DMS153 treated with DMSO at 0.1 percent for 48 hours (cell line): ENCODE data around the gene C3orf52.
"Not testable (repeated sequence)": the region's sequence is repeated elsewhere in the genome, so short reads cannot be mapped to it uniquely, and the experiment has no call there.

Source experiments
- DNase-seq: peaks from one replicate; lab custom pipeline; 2025; ENCODE audit not compliant: unreplicated experiment; lab: John Stamatoyannopoulos, UW

Gene C3orf52

DNA sequence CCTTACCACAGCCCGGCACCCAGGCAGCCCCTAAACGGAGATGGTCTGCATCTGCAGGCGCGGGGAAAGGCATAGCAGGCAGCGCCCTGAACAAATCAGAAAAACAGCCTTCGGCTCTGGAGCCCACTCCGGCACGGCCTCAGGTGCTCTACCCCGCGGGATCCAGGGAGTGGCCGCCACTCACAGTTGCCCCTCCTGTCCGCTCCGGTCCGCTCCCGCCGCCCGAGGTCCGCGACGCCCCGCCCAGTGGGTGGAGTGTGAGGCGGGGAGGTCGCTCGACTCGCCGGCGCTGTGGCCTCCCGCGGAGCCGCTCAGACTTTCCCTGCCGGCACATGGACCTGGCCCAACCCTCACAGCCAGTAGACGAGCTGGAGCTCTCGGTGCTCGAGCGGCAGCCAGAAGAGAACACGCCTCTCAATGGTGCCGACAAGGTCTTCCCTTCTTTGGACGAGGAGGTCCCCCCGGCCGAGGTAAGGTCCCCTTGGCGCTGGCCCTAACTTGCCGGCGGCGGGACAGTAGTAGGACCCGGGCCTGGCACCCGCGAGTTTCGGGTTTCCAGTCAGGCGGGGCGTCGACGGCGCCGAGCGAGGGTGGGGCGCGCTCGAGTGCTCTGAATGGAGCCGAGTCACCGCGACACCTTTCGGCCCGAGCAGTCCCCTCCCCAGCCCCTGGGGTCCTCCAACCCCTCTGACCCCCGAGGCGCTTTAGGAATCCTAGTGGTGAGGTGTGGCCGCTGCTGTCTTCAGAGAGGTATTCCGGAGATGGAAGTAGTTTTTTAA, at the start of gene C3orf52:
C3orf52 (plus strand) TSS at position 314 of the 779 bp plus-strand sequence; CDS start at position 333, 19 bp downstream.
- DNase-seq = peak; percentile 84

- not testable (repeated sequence) for DNase-seq
Measured at GRCh38 chr3:112037194-112037593, 49.0 kb upstream of the C3orf52 start.

DNA sequence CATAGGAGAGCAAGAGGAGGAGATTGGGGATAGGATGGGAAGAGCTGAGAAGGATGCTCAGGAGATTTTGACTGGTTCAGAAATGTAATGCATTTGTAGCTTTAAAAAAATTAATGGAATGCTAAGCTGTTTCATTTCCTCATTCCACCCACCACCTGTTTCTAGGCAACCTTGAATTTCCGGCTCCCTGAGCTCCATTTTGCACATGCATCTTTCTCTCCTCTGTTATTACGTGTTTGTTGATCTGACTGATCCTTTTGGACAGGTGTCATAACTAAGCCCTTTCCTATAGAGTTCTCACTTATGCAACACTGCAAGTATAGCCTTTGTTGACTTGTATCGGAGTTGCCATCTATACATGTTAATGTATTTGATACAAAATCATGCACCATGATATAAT, 47.3 kb upstream of the C3orf52 start:
- DNase-seq = peak; percentile 55

DNA sequence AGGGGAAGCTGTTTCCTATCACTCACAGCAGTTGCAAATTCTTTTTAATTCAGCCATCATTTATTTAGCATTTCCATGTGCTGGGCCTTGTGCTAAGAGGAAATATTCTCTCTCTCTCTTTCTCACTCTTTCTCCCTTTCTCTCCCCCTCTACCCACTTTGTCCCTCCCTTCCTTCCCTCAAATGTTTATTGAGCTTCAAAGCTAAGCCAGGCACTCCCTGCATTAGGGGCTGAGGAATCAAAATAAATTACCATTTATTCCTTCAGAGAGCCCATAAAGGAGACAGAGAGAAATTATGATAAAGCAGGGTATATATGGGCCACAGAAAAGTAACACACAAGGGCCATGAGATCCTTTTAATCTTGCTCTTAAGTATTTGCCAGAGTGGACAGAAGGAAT, 44.9 kb upstream of the C3orf52 start:
- no peak for DNase-seq

DNA sequence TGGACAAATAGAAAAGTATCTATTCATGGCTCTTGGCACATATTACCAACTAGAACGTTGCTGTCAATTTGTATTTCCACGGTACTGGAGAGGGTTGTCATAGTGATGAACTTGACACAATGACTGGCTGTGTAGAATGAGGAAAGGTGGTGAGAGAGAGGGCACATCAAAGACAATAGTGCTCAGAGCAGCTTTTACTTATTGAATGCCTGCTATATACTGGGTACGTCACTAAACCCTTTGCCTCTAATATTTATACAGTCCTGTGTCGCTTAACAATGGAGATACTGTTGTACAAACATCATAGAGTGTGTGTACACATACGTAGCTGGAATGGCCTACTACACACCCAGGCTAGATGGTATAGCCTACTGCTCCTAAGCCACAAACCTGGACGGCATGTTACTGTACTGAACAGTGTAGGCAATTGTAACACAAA, 43.3 kb upstream of the C3orf52 start:
- peak; percentile 99 for DNase-seq

- peak; percentile 82 for DNase-seq
Measured at GRCh38 chr3:112043621-112044201, 42.5 kb upstream of the C3orf52 start.

GRCh38 chr3:112046599-112046998, 39.6 kb upstream of the C3orf52 start:
- no peak for DNase-seq

- no peak for DNase-seq
Measured at GRCh38 chr3:112047264-112047663, 38.9 kb upstream of the C3orf52 start.

- DNase-seq = no peak
Measured at GRCh38 chr3:112048911-112049310, 37.3 kb upstream of the C3orf52 start.

GRCh38 chr3:112053229-112053628, 33.0 kb upstream of the C3orf52 start:
- no peak for DNase-seq

GRCh38 chr3:112056451-112056929, 29.7 kb upstream of the C3orf52 start:
- no peak for DNase-seq

DNA sequence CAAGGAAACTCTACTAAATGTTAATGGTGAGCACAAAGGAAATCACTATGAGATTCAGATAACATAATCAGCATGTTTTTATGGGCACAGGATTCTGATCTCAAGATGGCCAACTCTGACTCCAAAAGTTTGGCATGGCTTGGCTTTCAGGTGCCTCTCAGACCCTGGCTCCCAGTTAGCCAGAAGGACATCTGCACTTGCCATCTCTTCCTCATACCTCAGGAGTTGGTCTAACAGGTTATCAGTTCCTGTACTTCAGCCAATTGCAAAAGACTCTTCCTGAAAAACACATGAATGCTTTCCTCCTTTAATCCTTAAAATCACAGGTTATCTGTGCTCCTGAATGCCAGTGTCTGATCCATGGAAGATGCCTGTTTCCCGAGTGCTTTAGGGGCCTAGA, 26.7 kb upstream of the C3orf52 start:
- no peak for DNase-seq

DNA sequence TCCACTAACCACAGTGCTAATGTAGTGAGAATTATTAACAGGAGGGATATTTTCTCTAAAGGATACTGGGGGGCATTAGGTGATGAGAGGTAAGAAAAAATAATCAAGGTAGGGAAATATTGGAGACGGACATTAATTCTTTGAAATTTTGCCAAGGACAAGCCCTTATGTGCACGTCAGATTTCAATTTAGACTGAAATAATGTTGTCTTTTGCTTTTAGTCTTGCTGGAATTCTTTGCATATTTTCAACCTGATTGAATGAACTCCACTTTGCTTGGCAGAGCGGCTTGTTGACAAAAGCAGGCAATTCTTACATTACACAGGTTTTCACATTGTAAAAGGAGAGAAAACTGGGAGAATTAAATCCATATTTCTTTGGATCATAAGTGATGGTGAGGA, 25.0 kb upstream of the C3orf52 start:
- no peak for DNase-seq

DNA sequence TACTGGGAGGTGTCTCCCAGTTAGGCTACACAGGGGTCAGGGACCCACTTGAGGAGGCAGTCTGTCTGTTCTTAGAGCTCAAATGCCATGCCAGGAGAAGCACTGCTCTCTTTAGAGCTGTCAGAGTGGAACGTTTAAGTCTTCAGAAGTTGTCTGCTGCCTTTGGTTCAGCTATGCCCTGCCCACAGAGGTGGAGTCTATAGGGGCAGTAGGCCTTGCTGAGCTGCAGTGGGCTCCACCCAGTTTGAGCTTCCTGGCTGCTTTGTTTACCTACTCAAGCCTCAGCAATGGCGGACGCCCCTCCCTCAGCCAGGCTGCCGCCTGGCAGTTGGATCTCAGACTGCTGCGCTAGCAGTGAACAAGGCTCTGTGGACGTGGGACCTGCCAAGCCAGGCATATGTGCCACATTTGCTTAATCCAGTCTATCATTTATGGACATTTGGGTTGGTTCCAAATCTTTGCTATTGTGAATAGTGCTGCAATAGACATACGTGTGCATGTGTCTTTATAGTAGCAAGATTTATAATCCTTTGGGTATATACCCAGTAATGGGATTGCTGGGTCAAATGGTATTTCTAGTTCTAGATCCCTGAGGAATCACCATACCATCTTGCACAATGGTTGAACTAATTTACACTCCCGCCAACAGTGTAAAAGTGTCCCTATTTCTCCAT, 13.7 kb upstream of the C3orf52 start:
- DNase-seq = peak; percentile 11

GRCh38 chr3:112074006-112074405, 12.2 kb upstream of the C3orf52 start:
- no peak for DNase-seq

GRCh38 chr3:112074616-112075497, 11.3 kb upstream of the C3orf52 start:
- DNase-seq = peak; percentile 65

- DNase-seq = no peak
Measured at GRCh38 chr3:112078125-112079083, 7.8 kb upstream of the C3orf52 start.

DNA sequence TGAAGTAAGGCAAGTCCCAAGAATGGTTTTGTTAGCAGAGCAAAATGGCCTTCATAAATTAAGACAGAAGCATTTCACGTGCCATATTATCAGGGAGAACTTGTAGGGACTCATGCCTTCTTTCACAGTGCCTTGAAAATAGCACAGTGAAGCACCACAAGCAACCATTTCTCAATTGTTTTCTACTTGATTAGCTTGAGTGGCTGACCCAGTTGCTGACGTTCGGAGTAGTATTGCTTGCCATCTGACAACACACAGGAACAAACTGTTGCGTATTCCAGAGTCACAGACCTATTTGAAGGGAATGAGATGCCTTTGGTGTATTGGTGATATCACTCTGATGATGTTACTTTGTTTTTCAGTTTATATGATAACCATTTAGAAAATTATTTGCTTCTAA, 3.0 kb upstream of the C3orf52 start:
- no peak for DNase-seq

- no peak for DNase-seq
Measured at GRCh38 chr3:112084980-112085705, 1.0 kb upstream of the C3orf52 start.
